Breast epithelium (tissue), 3 donors: ENCODE data around the gene PHC2.
A peak's percentile ranks its signal among the peaks of the same experiment; 100 is the strongest.

Experiments
- POLR2A ChIP-seq: fragments of 450-650 bp; IDR thresholded peaks from one replicate; pipeline ENCODE4 v1.6.1; 2016; ENCODE audit warnings: antibody characterized with exemption, mild to moderate bottlenecking, moderate library complexity
- TF ChIP-seq, protein P1 (sequence below), 3 donors: fragments of 450-650 bp; IDR thresholded peaks; one replicate each; pipeline ENCODE4 v1.5.1; 2016 to 2017; ENCODE audit warnings: antibody characterized with exemption in 3 of 3, mild to moderate bottlenecking in 3 of 3, moderate library complexity in 3 of 3

DNA sequence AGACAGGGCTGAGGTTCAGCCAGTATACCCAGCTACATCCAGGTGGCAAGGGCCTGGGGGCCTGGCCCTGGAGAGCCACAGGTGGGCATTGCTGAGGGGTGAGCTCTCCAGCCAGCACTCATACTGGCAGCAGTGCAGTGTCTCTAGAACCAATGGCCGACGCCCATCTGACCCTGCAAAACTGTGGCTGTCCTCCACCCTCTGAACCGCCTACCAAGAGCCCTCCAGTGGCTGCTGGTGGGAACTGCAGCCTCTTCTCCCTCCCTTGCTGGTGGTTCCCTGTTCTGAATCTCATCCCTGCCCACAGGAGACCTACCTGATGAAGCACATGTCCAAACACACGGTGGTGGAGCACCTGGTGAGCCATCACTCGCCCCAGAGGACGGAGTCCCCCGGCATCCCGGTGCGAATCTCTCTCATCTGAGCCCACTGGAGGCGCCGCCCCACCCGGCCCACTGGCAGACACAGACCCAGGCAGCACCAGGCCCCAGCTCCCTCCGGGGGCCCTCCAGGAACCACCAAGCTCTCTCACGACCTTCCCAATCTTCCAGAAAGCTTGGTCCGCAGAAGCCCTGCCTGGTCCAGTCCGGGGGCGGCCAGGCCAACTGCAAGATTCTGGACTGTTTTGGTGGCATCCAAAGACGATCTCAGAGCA is 132.1 kb downstream of the PHC2 start:
- TF ChIP-seq, protein P1, sequence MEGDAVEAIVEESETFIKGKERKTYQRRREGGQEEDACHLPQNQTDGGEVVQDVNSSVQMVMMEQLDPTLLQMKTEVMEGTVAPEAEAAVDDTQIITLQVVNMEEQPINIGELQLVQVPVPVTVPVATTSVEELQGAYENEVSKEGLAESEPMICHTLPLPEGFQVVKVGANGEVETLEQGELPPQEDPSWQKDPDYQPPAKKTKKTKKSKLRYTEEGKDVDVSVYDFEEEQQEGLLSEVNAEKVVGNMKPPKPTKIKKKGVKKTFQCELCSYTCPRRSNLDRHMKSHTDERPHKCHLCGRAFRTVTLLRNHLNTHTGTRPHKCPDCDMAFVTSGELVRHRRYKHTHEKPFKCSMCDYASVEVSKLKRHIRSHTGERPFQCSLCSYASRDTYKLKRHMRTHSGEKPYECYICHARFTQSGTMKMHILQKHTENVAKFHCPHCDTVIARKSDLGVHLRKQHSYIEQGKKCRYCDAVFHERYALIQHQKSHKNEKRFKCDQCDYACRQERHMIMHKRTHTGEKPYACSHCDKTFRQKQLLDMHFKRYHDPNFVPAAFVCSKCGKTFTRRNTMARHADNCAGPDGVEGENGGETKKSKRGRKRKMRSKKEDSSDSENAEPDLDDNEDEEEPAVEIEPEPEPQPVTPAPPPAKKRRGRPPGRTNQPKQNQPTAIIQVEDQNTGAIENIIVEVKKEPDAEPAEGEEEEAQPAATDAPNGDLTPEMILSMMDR (IDR thresholded peaks at IDR 0.05) = peak; percentile 66 to 79 (median 78)
- no peak for TF ChIP-seq POLR2A
